HG02678 (cell line): ENCODE measurements around the gene CBX7.

Experiments
- ATAC-seq: cut with Tn5 transposase; IDR thresholded peaks from one replicate; pipeline ENCODE4 v1.9.1; 2021; ENCODE audit warnings: mild to moderate bottlenecking, moderate library complexity; ENCODE audit not compliant: unreplicated experiment

CBX7 gene

DNA sequence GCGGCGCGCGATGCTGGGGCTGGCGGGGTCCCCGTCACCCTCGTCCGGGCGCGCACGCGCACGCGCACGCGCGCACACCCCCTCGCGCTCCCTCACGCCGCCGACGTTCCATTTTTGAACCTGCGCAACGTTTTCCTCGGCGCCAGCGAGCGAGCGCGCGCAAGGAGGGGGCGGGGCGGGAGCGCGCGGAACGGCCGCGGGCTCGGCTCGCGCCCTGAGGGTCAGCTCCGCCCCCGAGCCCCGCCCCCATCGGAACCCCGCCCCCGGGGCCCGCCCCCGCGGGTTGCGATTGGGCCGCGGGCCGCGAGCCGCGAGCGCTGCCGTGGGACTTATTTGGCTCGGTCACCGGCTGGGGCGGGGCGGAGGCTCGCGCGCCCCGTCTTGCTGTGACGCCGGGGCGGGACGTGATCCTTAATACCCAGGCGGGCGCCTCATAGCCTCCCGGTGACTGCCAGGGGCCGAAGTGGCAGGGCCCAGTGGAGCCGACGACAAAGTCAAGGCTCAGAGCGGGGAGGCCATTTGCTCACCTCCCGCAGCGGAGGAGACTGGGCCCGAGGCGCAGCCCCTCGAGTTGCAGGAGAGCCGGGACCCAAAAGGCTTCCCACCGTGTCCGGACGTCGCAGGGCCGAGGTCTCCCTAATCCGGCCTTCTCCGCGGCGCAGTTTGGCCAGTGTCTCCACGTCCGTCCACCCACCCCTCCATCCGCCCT, at the start of gene CBX7:
TSS of gene CBX7 (minus strand) at position 170 of the 709 bp plus-strand sequence. CDS start 236 bp downstream, outside the sequence.
- peak; percentile 85 for ATAC-seq

DNA sequence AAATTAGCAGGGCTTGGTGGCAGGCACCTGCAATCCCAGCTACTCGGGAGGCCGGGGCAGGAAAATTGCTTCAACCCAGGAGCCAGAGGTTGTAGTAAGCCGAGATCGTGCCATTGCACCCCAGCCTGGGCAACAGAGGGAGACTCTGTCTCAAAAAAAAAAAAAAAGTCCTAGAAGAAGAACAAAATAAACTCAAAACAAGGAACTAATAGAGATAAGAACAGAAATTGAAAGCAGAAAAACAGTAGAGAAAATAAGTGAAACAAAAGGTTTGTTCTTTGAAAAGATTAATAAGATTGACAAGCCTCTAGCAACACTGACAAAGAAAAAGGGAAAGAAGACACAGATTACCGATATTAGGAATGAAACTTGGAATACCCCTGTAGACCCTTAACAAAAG, 45.1 kb upstream of the CBX7 start:
- ATAC-seq, result no peak

DNA sequence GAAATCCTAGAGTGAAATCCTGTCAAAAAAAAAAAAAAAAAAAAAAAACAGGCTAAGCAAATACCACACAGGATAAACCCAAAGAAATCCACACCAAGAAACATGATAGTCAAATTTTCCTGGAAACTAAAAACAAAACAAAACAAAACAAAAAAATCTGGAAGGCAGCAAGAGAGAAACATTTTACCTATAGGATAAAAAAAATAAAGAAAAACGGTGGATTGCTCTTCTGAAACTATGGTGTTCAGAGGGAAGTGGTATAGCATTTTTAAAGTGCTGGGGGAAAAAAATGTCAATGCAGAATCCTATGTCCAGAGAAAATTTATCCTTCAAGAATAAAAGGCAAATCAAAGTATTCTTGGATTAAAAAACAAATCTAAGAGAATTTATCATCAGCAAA, 41.6 kb upstream of the CBX7 start:
- no peak for ATAC-seq

DNA sequence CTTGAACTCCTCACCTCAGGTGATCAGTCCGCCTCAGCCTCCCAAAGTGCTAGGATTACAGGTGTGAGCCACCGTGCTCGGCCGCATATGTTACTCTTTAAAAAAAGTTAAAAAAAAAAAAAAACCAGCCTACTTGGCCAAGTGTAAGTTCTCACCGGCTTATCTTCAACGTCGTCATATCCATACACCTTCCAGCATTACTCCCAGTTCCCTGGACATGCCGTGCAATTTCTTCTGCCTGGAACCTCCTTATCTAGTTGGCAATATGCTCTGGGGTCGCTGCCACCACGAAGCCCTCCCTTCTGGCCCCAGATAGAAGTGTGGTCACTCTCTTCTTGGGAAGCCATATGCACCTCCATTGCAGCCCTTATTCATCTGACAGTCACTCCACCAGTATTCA, 36.3 kb upstream of the CBX7 start:
- no peak for ATAC-seq

DNA sequence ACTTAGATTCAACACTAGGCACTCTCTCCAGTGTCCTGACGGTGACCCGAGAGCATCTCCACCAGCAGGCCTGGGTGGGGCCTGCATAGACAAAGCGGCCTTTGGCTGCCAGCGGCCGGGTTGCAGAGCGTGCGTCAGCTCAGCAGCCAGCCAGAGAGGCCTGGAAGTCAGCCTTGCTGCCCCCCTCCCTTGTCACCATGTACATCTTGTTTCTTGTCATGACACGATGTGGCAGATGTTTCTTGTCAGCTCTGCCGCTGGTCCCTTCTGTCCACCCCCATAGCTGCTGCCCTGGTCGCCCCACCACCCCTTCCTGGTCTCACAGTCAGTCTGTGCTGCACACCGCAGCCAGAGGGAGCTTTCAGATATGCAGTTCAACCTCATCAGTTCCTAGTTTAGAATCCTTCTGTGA, 33.1 kb upstream of the CBX7 start:
- ATAC-seq, result no peak

DNA sequence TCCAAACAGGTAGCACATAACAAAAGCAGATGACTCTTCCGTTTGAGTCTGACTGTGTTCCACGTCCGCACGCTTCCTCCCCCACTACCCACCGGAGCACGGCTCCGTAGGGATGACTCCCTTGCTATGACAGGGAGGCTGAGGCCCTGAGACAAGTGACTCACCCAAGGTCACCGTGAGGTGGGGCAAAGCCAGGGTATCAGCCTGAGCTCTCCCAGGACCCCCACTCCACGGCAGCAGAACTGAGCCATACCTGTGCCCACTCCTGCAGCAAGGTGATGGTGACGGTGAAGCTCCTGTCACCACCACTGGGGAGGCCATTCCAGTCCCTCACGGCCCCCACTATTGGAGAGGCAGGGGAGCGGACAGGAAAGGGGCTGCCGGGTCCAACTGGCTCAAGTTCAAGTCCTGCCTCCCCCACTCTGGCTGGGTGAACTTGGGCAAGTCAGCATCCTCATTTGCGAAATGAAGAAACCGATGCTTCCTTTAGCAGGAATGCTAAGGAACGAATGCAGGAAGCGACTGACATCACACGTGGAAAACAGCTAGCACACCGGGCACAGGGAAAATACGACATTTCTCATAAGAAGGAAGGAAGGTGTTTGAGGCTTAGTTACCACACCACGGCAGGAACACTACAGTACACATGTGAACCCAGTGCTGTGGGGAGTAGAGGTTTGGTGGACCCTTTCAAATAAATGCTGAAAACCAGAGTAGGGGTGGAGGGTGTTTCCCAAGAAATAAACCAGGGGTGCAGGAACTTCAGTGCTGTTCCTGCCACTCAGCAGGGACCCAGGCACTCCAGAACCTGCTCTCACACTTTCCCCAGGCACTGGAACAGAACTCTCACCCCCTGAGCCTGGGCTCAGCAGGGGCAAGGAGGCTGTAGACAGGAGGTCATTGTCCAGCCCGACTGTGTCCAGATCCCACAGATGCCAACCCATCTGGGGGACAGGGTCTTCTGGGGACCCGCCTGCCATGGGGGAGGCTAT, 32.4 kb upstream of the CBX7 start:
- ATAC-seq, result no peak

DNA sequence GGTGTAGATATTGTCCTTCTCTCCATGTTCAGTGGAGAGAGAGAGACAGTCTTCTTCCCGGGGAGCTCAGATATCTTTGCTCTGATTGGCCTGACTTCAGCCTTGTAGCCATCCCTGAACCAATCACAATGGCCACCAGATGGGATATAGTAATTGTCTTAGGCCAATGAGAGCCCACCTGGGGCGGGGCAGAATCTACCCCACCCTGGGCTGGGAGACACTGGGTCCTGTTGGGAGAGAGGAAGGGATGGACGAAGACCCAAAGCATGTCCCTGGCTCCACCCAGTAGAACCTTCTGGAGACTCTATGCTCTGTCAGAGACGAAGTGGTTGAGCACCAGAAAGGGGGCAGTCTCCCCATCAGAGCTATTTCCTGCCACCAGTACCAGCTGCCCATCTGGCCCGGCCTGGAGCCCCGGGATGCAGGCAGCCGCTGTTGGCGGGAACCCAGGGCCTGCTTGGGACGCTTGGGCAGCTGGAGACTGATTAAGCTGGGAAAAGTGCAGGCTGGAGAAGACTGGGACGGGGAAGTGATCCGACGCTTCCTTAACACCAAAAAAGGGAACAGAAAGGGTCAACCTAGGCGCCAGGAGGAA, 31.6 kb upstream of the CBX7 start:
- ATAC-seq, result no peak

DNA sequence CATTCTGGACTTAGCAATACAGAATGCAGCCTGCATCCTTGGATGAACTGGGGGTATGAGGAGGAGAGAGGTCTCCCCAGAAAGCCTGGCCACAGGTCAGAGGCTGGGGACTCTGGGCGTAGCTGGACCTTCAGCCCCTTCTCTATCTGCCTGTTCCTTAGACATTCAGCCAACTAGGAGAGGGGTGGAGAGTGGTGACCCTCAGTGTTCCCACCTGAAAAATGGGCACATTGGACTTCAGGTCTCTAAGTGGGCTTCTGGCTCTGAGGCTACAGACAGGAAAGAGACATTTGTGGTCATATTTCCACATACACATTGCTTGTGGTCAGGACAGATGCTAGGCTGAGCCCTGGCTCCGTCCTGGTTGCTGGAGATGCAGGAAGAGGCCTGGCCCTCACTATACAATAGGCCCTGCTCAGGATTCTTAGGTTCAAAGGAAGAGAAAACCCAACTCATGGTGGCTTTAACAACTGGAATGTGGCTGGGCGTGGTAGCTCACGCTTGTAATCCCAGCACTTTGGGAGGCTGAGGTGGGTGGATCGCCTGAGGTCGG, 30.1 kb upstream of the CBX7 start:
- no peak for ATAC-seq

DNA sequence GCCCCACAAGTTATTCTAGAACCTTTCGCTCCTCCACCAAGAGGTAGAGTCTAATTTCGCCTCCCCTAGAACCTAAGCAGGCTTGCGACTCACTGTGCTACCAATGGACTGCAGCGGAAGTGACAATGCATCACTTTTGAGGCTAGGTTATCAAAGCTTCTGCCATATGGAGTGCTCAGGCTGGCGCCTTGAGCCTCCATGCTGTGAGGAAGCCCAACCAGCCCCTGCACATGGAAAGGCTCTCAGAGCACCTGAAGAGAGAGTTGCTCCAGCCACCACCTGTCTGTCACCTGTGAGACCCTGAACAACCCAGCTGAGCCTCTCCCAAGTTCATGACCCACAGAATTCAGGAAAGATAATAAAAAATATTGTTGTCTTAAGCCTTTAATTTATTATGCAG, 29.3 kb upstream of the CBX7 start:
- ATAC-seq, result no peak

DNA sequence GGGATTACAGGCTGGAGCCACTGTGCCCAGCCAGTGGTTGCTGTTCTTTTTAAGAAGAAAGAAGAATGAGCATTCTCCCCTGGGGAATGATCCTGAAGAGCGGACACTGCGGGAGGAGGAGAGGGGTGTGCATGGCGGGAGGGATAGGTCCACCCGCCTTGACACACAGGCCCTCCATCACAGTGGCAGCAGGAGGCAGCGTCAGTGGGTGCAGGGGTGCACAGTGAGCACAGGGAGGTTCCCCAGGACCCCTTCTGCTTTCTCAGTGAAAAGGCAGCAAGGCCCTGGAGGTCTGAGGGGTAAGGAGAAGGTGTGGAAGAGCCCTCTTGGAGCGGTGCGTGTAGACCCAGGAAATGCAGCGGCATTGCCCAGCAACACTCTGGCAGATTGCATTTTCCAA, 28.9 kb upstream of the CBX7 start:
- no peak for ATAC-seq

DNA sequence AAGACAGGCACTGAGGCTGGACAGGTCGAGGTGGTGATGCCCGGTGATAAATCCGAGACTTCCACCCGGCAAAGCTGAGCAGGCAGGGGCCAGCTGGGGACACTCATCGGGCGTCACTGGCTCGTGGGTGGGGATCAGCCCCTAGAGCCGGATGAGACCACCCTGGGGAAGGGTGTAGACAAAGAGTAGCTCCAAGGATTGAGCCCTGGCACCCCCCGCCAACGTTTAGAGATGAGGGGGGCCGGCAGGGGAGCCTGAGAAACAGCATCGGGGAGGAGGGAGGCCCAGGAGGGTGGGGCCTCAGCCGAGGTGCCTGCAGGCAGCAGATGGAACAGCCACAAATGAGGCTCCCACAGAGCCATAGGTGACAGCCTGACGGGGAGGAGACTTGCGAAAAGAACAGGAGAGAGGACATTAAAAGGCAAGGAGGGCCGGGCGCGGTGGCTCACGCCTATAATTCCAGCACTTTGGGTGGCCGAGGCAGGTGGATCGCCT, 27.4 kb upstream of the CBX7 start:
- ATAC-seq, result no peak

DNA sequence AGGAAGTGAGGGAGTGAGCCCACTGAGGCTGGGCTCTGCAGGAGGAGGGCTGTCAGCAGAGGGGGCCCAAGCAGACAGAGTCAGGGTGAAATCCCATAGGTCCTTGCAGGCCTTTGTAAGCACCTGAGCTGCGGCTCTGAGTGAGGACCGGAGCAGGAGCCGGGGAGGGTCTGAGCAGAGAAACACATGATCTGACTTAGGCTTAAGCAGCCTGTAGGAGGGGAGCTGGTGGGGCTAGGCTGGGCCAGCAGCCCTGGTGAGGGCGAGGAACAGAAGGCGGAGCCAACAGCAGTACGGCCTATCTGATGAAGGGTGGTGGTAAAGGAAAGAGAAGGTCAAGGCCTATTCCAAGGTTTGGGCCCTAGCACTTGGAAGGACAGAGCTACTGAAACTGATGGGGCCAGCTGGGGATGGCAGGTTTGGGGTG, 26.9 kb upstream of the CBX7 start:
- ATAC-seq, result no peak

DNA sequence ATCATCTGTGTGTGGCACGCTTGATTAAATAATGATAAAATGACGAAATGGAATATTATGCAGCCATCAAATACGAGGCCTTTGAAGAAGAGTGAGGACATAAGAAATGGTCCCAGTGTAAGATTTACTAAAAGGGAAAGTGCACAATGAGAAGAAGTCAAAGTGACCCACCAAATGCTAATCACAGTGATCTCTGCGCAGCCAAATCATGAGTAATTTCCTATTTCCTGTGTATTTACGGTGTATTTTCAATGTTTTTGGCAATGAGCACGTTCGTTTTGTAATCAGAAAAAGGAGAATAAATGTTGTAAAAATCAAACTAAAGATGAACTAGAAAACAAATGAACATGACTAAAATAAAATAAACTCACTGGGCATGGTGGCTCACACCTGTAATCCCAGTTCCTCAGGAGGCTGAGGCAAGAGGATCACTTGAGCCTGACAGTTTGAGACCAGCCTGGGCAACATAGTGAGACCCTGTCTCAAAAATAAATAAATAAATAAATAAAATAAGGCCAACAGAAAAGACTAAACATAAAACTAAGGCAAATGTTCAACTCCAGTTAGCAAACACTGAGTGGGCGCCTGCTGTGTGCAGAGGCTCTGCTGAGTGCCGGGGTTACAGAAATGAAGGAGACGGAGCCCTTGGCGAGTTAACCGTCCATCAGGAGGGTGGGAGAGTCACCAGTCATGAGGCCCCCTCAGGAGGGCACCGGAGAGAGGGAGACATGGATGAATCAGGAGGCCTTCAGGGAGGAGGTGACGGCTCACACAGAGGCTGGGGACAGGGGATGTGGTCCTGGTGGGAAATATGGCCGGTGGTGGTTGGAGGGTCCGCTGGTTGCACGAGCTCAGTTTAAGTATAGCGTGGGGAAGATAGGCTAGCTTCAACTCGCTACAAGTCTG, 26.0 kb upstream of the CBX7 start:
- ATAC-seq, result no peak

DNA sequence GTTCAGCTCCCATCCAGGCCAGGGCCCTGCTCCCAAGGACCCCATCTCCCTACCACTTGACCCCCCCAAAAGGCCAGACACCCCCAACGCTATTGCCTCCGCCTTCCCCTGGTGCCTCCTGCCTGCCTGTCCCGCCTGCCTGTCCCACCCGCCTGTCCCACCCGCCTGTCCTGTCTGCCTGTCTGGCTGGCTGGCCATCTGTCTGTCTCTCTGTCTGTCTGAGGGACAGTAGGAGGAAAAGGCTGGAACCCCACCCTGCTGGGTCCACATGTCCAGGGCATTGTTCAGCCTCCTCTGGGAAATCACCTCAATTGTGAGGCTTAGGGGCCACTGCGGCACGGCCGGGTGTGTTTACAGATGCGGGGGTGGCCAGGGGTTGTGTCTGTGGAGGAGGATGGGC, 25.3 kb upstream of the CBX7 start:
- ATAC-seq, result no peak

DNA sequence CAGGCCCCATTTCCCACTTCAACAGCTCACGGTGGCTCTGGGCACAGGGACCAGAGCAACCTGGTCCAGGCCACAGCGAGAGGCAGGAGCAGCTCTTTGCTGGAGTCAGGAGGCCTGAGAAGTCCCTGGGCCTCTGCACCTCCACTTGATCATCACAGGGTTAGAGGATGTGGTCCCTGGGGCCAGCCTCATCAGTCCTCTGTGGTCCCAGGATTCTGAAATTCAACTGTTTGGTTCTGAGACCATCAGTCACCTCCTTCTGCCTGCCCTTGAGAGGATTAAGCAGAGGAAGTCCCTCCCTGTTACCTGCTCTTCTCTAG, 24.9 kb upstream of the CBX7 start:
- ATAC-seq, result no peak

DNA sequence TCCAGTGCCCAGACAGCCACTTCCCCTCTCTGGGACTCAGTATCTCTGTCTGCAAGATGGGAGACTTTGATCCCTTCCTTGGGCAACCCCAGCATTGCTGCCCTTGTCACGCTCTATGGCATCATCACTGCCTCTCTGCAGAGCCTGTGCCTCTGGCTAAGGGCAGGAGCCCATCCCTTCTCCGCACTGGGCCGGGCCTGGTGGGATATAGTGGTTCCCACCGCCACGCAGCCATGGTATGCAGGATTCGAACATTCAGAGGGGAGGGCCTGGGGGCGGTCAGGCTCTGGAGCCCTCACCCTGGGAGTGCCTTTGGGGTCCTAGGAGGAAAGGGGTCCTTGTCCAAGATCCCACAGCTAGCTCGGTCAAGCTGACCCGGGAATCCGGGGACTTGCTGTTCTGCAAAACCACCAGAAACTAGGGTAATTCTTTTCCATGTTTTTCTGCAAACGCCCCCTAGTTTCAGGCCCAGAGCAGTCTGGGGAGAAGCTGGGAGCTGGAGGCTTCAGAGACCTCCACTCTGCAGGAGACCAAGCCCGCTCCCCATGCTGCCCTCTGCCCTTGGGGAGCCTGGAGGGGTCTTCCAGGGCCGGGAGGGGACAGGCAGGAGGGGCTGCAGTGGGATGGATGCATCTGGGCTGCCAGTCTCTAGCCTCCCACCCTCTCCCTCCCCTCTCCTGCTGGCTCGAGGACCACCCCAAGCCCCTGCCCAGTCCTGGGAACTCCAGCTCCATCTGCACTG, 24.4 kb upstream of the CBX7 start:
- ATAC-seq, result no peak

DNA sequence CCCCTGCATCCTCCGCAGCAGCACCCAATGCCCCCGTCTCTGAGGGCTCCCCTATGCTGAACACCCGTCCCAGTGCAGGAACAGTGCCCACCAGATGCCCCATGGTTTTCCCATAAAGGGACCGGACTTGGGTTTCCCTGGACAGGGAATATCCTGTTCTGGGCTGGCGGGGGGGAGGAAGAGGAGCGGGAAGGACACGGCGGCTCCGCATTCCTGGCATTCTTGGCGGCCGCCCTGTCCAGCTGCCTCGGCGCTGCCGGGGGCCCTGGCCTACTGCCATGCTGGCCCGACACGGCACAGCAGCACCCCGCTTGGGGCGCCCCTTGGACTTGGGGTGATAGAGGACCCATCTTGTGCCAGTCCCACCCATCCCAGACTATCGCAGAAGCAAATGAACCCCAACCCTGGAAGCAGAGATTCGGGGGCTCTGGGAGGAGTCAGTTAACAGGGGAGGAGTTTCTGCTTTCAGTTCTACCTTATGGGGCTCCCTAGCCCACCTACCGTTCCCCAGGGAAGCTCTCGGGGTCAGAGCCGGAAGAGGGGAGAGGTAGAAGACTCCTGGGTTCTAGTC, 23.7 kb upstream of the CBX7 start:
- ATAC-seq, result no peak

DNA sequence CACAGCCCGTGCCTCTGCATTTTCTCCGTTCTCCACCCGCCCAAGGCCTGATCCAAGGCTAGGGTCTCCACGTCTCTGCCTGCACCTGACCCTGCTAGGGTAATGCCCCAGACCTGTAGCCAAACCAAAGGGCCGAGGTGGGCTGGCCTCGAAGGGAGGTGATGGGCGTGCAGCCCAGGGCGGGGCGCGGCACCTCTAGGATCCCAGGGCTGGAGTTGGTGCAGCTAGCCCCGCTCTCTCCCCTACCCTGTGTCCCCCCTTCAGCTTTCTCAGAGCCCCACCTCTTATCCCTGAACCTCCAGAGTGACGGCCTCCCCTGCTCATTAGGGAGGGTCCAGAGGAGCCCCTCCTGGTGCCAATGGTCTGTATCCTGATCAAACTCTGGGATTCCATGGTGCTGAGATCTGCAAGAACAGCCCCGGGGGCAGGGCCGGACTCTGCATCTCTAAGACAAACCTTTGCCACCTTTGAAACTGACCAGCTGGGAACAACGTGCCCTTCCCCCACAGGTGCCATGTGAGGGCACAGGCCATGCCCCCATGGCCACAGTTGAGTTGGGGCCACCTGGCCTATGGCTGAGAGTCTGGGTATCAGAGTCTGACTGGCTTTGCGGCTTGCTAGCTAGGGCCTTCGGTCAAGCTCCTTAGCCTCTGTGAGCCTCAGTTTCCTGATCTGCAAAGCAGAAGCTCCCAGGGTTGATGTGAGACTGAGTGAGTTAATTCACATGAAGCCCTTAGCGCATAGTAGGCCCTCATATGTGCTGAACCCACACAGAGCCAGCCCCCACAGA, 23.1 kb upstream of the CBX7 start:
- ATAC-seq, result no peak
